K562 (cell line): ENCODE measurements around the gene GREB1. TPM values are rescaled to one million over a fixed set of nuclear protein-coding genes. Genes with fewer than 3 reads are reported as not detected.

ENCODE experiments used
- ATAC-seq: fragments of 200-7000 bp; cut with Tn5 transposase; 3 replicates; pipeline ENCODE4 v1.9.1; 2020; ENCODE audit warnings: moderate library complexity
- BruUV-seq: library from RNA; stranded (reverse); fragments of 400-500 nt; replicated peaks from 2 replicates; lab custom pipeline; 2021; lab: Mats Ljungman, UMichigan
- CTCF ChIA-PET: fragments of 300-600 bp; formaldehyde crosslinking; extraction: SDS; loops from one replicate; lab custom pipeline; 2021; ENCODE audit warnings: low intra/inter-chr PET ratio; lab: Yijun Ruan, JAX
- POLR2A ChIA-PET: fragments of 300-600, 350-650 bp; sonication (Branson Sonifier 250); formaldehyde crosslinking; extraction: SDS; loops from one replicate; lab custom pipeline; 2021; ENCODE audit warnings: antibody characterized with exemption, inconsistent platforms; lab: Yijun Ruan, JAX
- DNase-seq, 4 experiments: peaks; one replicate each; pipeline versions ENCODE4 v3.0.0 to v3.0.0-alpha.2; 2011 to 2018; ENCODE audit warnings: low spot score in 3 of 4, mixed read lengths in 3 of 4; ENCODE audit errors: extremely low read depth in 1 of 4
- FAIRE-seq: peaks from 2 replicates; lab custom pipeline; 2011; peaks lifted over from hg19 to GRCh38; lab: Jason Lieb, UNC
- H2AFZ ChIP-seq: 2 replicates; pipeline ENCODE4 v1.6.0; 2011; ENCODE audit warnings: low read depth, low read length, control low read depth, inconsistent platforms
- H3K27ac ChIP-seq: fragments of 200-600 bp; 3 replicates; pipeline ENCODE4 v1.8.0; 2011; ENCODE audit warnings: low read depth, mild to moderate bottlenecking, control low read depth, inconsistent platforms, low read length, moderate library complexity, mixed read lengths; ENCODE audit errors: extremely low read depth
- H3K27me3 ChIP-seq, 2 experiments: fragments of 300-600 bp in 1 of 2; 2 replicates in 1 of 2; 3 replicates in 1 of 2; pipeline versions ENCODE4 v1.6.0 to v1.8.0; 2011; ENCODE audit warnings: inconsistent platforms in 2 of 2, low read length in 2 of 2, mild to moderate bottlenecking in 1 of 2, mixed read lengths in 1 of 2, moderate library complexity in 1 of 2; ENCODE audit not compliant: control insufficient read depth in 2 of 2, insufficient read depth in 2 of 2
- H3K36me3 ChIP-seq: fragments of 300-600 bp; 3 replicates; pipeline ENCODE4 v1.8.0; 2011; ENCODE audit warnings: mild to moderate bottlenecking, low read length, inconsistent platforms; ENCODE audit not compliant: control insufficient read depth, insufficient read depth
- H3K4me1 ChIP-seq, 2 experiments: fragments of 200-600 bp in 1 of 2; replicated peaks in 1 of 2; 2 replicates in 1 of 2; 3 replicates in 1 of 2; pipeline versions ENCODE4 v1.5.1 to v1.8.0; 2011; ENCODE audit warnings: inconsistent platforms in 2 of 2, low read length in 2 of 2, mild to moderate bottlenecking in 1 of 2, mixed read lengths in 1 of 2, moderate library complexity in 1 of 2; ENCODE audit not compliant: control insufficient read depth in 2 of 2, insufficient read depth in 2 of 2
- H3K4me2 ChIP-seq: 2 replicates; pipeline ENCODE4 v1.6.1; 2011; ENCODE audit warnings: low read length, control low read depth, inconsistent platforms, mixed read lengths; ENCODE audit not compliant: insufficient read depth
- H3K4me3 ChIP-seq: fragments of 200-600 bp; sonication (generic), shearing (Covaris generic); 2 replicates; pipeline ENCODE4 v1.5.1; 2016; ENCODE audit warnings: control low read depth, inconsistent platforms
- H3K79me2 ChIP-seq: fragments of 200-600 bp; 3 replicates; pipeline ENCODE4 v1.8.0; 2011; ENCODE audit warnings: low read length, inconsistent platforms; ENCODE audit not compliant: control insufficient read depth, insufficient read depth
- H3K9ac ChIP-seq, 2 experiments: 2 replicates each; pipeline versions ENCODE4 v1.6.0 to v1.6.1; 2011; ENCODE audit warnings: low read depth in 2 of 2, low read length in 2 of 2, control low read depth in 1 of 2, inconsistent platforms in 1 of 2, mild to moderate bottlenecking in 1 of 2, mixed read lengths in 1 of 2; ENCODE audit not compliant: insufficient read depth in 1 of 2
- H3K9me1 ChIP-seq: one replicate; pipeline ENCODE4 v1.6.0; 2011; ENCODE audit warnings: inconsistent platforms, mild to moderate bottlenecking, low read length, moderate library complexity; ENCODE audit not compliant: control insufficient read depth, insufficient read depth
- H3K9me3 ChIP-seq: replicated peaks from 2 replicates; pipeline ENCODE4 v1.5.1; 2011; ENCODE audit warnings: low read depth, low read length, inconsistent platforms; ENCODE audit not compliant: control insufficient read depth, insufficient read depth
- H4K20me1 ChIP-seq: replicated peaks from 2 replicates; pipeline ENCODE4 v1.6.1; 2011; ENCODE audit warnings: low read length, inconsistent platforms, mixed read lengths; ENCODE audit not compliant: control insufficient read depth, insufficient read depth
- ARID1B ChIP-seq: fragments of 450-650 bp; IDR thresholded peaks from 2 replicates; pipeline ENCODE4 v1.6.1; 2016; ENCODE audit warnings: antibody characterized with exemption, mild to moderate bottlenecking, inconsistent platforms
- CEBPG ChIP-seq, 3 experiments: fragments of 200-800 bp in 1 of 3; sonication (Bioruptor generic) in 1 of 3; sonication (generic) in 1 of 3; formaldehyde crosslinking in 1 of 3; IDR thresholded peaks in 2 of 3; conservative IDR thresholded peaks in 1 of 3; 2 replicates each; pipeline versions ENCODE4 v1.6.1 to v1.8.0; 2016 to 2022; ENCODE audit warnings: missing compliant biosample characterization in 2 of 3, missing genetic modification characterization in 2 of 3, mild to moderate bottlenecking in 1 of 3, missing genetic modification reagents in 1 of 3
- DDX20 ChIP-seq: fragments of 450-650 bp; IDR thresholded peaks from 2 replicates; pipeline ENCODE4 v1.6.1; 2016; ENCODE audit warnings: missing genetic modification characterization, low read depth, mild to moderate bottlenecking, missing compliant biosample characterization, moderate library complexity
- DPF2 ChIP-seq: fragments of 450-650 bp; IDR thresholded peaks from 2 replicates; pipeline ENCODE4 v1.6.1; 2016
- HDAC8 ChIP-seq: fragments of 450-650 bp; IDR thresholded peaks from 2 replicates; pipeline ENCODE4 v1.6.1; 2016; ENCODE audit warnings: mild to moderate bottlenecking, missing genetic modification characterization, moderate library complexity, missing compliant biosample characterization
- HMBOX1 ChIP-seq: sonication (generic); IDR thresholded peaks from 2 replicates; pipeline ENCODE4 v1.6.1; 2016
- HMG20A ChIP-seq: fragments of 450-650 bp; formaldehyde crosslinking; conservative IDR thresholded peaks from 2 replicates; pipeline ENCODE4 v1.4.0; 2020; ENCODE audit warnings: mild to moderate bottlenecking, mixed read lengths
- MAFF ChIP-seq: IDR thresholded peaks from 2 replicates; pipeline ENCODE4 v1.6.1; 2012; ENCODE audit warnings: low read length, improper control_type of control experiment
- NFE2L1 ChIP-seq: fragments of 450-650 bp; IDR thresholded peaks from 2 replicates; pipeline ENCODE4 v1.6.1; 2016; ENCODE audit warnings: missing genetic modification characterization, low read depth, mild to moderate bottlenecking, missing compliant biosample characterization, moderate library complexity, borderline replicate concordance
- POLR3G ChIP-seq: IDR thresholded peaks from 2 replicates; pipeline ENCODE4 v1.6.1; 2011; ENCODE audit not compliant: insufficient read length, insufficient replicate concordance; ENCODE audit errors: extremely low read depth
- RFX5 ChIP-seq: IDR thresholded peaks from 2 replicates; pipeline ENCODE4 v1.6.1; 2011; ENCODE audit warnings: low read depth, mild to moderate bottlenecking, improper control_type of control experiment, low read length
- SFPQ ChIP-seq: fragments of 200-400 bp; formaldehyde crosslinking; IDR thresholded peaks from 2 replicates; pipeline ENCODE4 v1.6.1; 2017; ENCODE audit warnings: mild to moderate bottlenecking, low read depth, low read length, moderate library complexity
- SLC30A9 ChIP-seq: fragments of 250-450 bp; sonication (Bioruptor Pico); IDR thresholded peaks from 2 replicates; pipeline ENCODE4 v1.8.0; 2022; ENCODE audit warnings: mild to moderate bottlenecking, moderate library complexity
- TCF7 ChIP-seq: sonication (generic); IDR thresholded peaks from 2 replicates; pipeline ENCODE4 v1.6.1; 2016; ENCODE audit warnings: antibody characterized with exemption, borderline replicate concordance
- TFE3 ChIP-seq: fragments of 450-650 bp; formaldehyde crosslinking; IDR thresholded peaks from 2 replicates; pipeline ENCODE4 v1.4.0; 2020; ENCODE audit warnings: mild to moderate bottlenecking, mixed read lengths
- ZNF224 ChIP-seq: sonication (generic); formaldehyde crosslinking; IDR thresholded peaks from 2 replicates; pipeline ENCODE4 v1.8.0; 2022; ENCODE audit warnings: mild to moderate bottlenecking, missing genetic modification reagents
- ZNF785 ChIP-seq: fragments of 250-450 bp; sonication (Bioruptor Pico); IDR thresholded peaks from 2 replicates; pipeline ENCODE4 v1.4.0; 2020; ENCODE audit warnings: mild to moderate bottlenecking
- WGBS: fragments of 100-300 bp; shearing (Covaris generic); methylation state at CpG from one replicate; pipeline ENCODE4 v1.1.6; 2016; ENCODE audit warnings: low coverage, mixed read lengths; ENCODE audit not compliant: insufficient coverage; ENCODE audit errors: missing lambda C conversion rate; 5-methylcytosine and 5-hydroxymethylcytosine counted together
- in situ Hi-C: fragments of 300-500 bp; cut with MboI; formaldehyde crosslinking; loops from 4 replicates; pipeline ENCODE4 v1.15.0; 2018; ENCODE audit warnings: inconsistent platforms, mixed read lengths
- intact Hi-C: fragments of 100-400 bp; cut with micrococcal nuclease; formaldehyde crosslinking; loops from 2 replicates; pipeline ENCODE4 v1.14.2; 2022
- polyA plus RNA-seq, 8 experiments: library from polyadenylated mRNA; depleted of rRNA in 4 of 8; stranded (reverse) in 5 of 8; unstranded in 3 of 8; fragments of >200 nt; fragmentation: Nextera tagmentation in 2 of 8; fragmentation: Illumina TruSeq in 1 of 8; extraction: Ambion mirVana in 2 of 8; extraction: Trizol in 1 of 8; gene quantifications; 2 replicates each; pipeline versions ENCODE4 v1.2.1 to v1.2.3, GENCODE V29; 2011 to 2014; ENCODE audit warnings: inconsistent platforms in 1 of 8, missing spikeins in 1 of 8
- total RNA-seq, 7 experiments: library from RNA; depleted of rRNA in 6 of 7; stranded (reverse); fragments of >200 nt in 6 of 7; fragmentation: Illumina TruSeq in 2 of 7; extraction: Trizol in 2 of 7; gene quantifications; 2 replicates each; pipeline versions ENCODE4 v1.2.1 to v1.2.3, GENCODE V29; 2011 to 2021; ENCODE audit warnings: low replicate concordance in 1 of 7

GREB1 gene
- total and polyA plus RNA-seq, 9 of the 15 experiments (the other 6 are each of a cell fraction or from before 2014, with no cell fraction given): 0.04 to 0.86 (median 0.10) TPM; not detected in 1

GRCh38 chr2:11576398-11576797 lies 42.6 kb downstream of the GREB1 start:
- Histone ChIP-seq H3K36me3 (no peaks in the 10 kb centered on the region; the same call in 2 of the 3 replicates), H4K20me1 (no peaks in the 10 kb centered on the region), H3K27ac (no peak overlapping the region), H3K9ac (no peak overlapping the region), H3K4me1 (peaks cover 2 to 9% of the 10 kb centered on the region in 2 experiments; a peak in 2 of 5 replicates), H3K79me2 (no peaks in the 10 kb centered on the region), H3K27me3 (peaks cover 9 to 94% of the 10 kb centered on the region in 2 experiments; a peak in 4 of 5 replicates), H3K4me3 (no peak overlapping the region), H2AFZ (no peak overlapping the region), H3K4me2 (no peak overlapping the region), H3K9me3 (no peaks in the 10 kb centered on the region), H3K9me1 (no peaks in the 10 kb centered on the region)
- DNase-seq (no peak), ATAC-seq (no peak), FAIRE-seq (no peak)
- ChIA-PET CTCF (no interaction called here), POLR2A (no interaction called here)
- no TSS peak for BruUV-seq
- in situ Hi-C loops (no loop called here), intact Hi-C loops (no loop called here)
- 11% methylated on average over 9 of the region's 10 CpGs for WGBS
- TF ChIP-seq HDAC8 (tag): no peak
- TF ChIP-seq SFPQ: no peak
- TF ChIP-seq MAFF: no peak
- no peak for TF ChIP-seq ZNF785 (CRISPR knock-in tag)
- no peak for TF ChIP-seq ZNF224 (CRISPR knock-in tag)
- TF ChIP-seq DPF2: no peak
- no peak for TF ChIP-seq CEBPG (CRISPR knock-in tag; IDR thresholded peaks at IDR 0.05)
- TF ChIP-seq CEBPG (tag; conservative IDR thresholded peaks at IDR 0.05 in 1 of 2, IDR thresholded peaks at IDR 0.05 in 1 of 2): no peak
- TF ChIP-seq TCF7: no peak
- no peak for TF ChIP-seq NFE2L1 (tag)
- no peak for TF ChIP-seq HMBOX1
- TF ChIP-seq DDX20 (tag): no peak
- TF ChIP-seq TFE3 (CRISPR knock-in tag): no peak
- no peak for TF ChIP-seq POLR3G
- no peak for TF ChIP-seq RFX5
- no peak for TF ChIP-seq SLC30A9 (CRISPR knock-in tag)
- TF ChIP-seq ARID1B: no peak
- no peak for TF ChIP-seq HMG20A
